Astrocyte (in vitro differentiated cells and primary cell): Measurements from ENCODE around the gene SNX4. TPM values are rescaled to one million over a fixed set of nuclear protein-coding genes. Genes with fewer than 3 reads are reported as not detected.
"Not testable (repeated sequence)": the region's sequence is repeated elsewhere in the genome, so short reads cannot be mapped to it uniquely, and the experiment has no call there.

Experiments
- DNase-seq: peaks from one replicate; pipeline ENCODE4 v3.0.0-alpha.2; 2010; ENCODE audit warnings: low read depth
- FAIRE-seq: peaks from 2 replicates; lab custom pipeline; 2011; peaks lifted over from hg19 to GRCh38; lab: Jason Lieb, UNC
- H2AFZ ChIP-seq: 2 replicates; pipeline ENCODE4 v1.6.0; 2012; ENCODE audit warnings: low read depth, low read length, inconsistent platforms
- H3K27ac ChIP-seq: 2 replicates; pipeline ENCODE4 v1.5.1; 2011; ENCODE audit warnings: low read depth, low read length, inconsistent platforms
- H3K27me3 ChIP-seq: 2 replicates; pipeline ENCODE4 v1.6.0; 2011; ENCODE audit warnings: low read length, inconsistent platforms; ENCODE audit not compliant: insufficient read depth
- H3K36me3 ChIP-seq: 2 replicates; pipeline ENCODE4 v1.5.1; 2011; ENCODE audit warnings: low read length, inconsistent platforms; ENCODE audit not compliant: insufficient read depth
- H3K4me1 ChIP-seq: 2 replicates; pipeline ENCODE4 v1.5.1; 2011; ENCODE audit warnings: low read length, inconsistent platforms; ENCODE audit not compliant: insufficient read depth
- H3K4me2 ChIP-seq: 2 replicates; pipeline ENCODE4 v1.6.0; 2012; ENCODE audit warnings: low read length, inconsistent platforms
- H3K4me3 ChIP-seq: 2 replicates; pipeline ENCODE4 v1.5.1; 2011; ENCODE audit warnings: low read depth, mild to moderate bottlenecking, low read length, inconsistent platforms; ENCODE audit not compliant: insufficient read depth
- H3K79me2 ChIP-seq: 2 replicates; pipeline ENCODE4 v1.6.0; 2012; ENCODE audit warnings: mild to moderate bottlenecking, low read length, inconsistent platforms; ENCODE audit not compliant: insufficient read depth
- H3K9ac ChIP-seq: 2 replicates; pipeline ENCODE4 v1.6.0; 2012; ENCODE audit warnings: mild to moderate bottlenecking, low read length, inconsistent platforms
- H3K9me3 ChIP-seq: 2 replicates; pipeline ENCODE4 v1.5.1; 2012; ENCODE audit warnings: low read depth, mild to moderate bottlenecking, low read length, inconsistent platforms; ENCODE audit not compliant: insufficient read depth
- H4K20me1 ChIP-seq: 2 replicates; pipeline ENCODE4 v1.6.0; 2012; ENCODE audit warnings: low read length, inconsistent platforms; ENCODE audit not compliant: insufficient read depth
- H3K27ac Mint-ChIP-seq: one replicate; pipeline ENCODE4 v1.8.0; 2021; ENCODE audit warnings: mild to moderate bottlenecking, mixed read lengths; ENCODE audit not compliant: unreplicated experiment
- H3K27me3 Mint-ChIP-seq: one replicate; pipeline ENCODE4 v1.8.0; 2021; ENCODE audit warnings: low read depth, mixed read lengths; ENCODE audit not compliant: unreplicated experiment
- H3K36me3 Mint-ChIP-seq: one replicate; pipeline ENCODE4 v1.8.0; 2021; ENCODE audit warnings: low read depth, mixed read lengths; ENCODE audit not compliant: unreplicated experiment
- H3K4me1 Mint-ChIP-seq: one replicate; pipeline ENCODE4 v1.8.0; 2021; ENCODE audit warnings: low read depth, mixed read lengths; ENCODE audit not compliant: unreplicated experiment
- H3K4me3 Mint-ChIP-seq: one replicate; pipeline ENCODE4 v1.8.0; 2021; ENCODE audit warnings: mild to moderate bottlenecking, moderate library complexity, mixed read lengths; ENCODE audit not compliant: unreplicated experiment
- H3K9me3 Mint-ChIP-seq: one replicate; pipeline ENCODE4 v1.8.0; 2021; ENCODE audit warnings: mild to moderate bottlenecking, mixed read lengths; ENCODE audit not compliant: unreplicated experiment
- EZH2 ChIP-seq: IDR thresholded peaks from 2 replicates; pipeline ENCODE4 v1.6.1; 2012; ENCODE audit warnings: mild to moderate bottlenecking, low read length, inconsistent platforms; ENCODE audit not compliant: insufficient read depth
- total RNA-seq: library from RNA; stranded (reverse); gene quantifications from 2 replicates; pipeline ENCODE4 v1.2.1, GENCODE V29; 2021
- TF ChIP-seq, protein P1 (sequence below): IDR thresholded peaks from 2 replicates; pipeline ENCODE4 v1.5.1; 2011; ENCODE audit warnings: low read depth, mild to moderate bottlenecking, inconsistent platforms, low read length, moderate library complexity; ENCODE audit not compliant: insufficient read depth

Gene SNX4
- total RNA-seq, 1 donor from 2014 or later = 41.8 TPM

GRCh38 chr3:125414669-125415068, 105.3 kb downstream of the SNX4 start:
- FAIRE-seq (no peak), DNase-seq (no peak)
- Mint-ChIP-seq H3K27ac (no peak overlapping the region), H3K4me1 (no peaks in the 10 kb centered on the region), H3K9me3 (peaks cover 4% of the 10 kb centered on the region), H3K4me3 (no peak overlapping the region), H3K36me3 (no peaks in the 10 kb centered on the region), H3K27me3 (peaks cover 11% of the 10 kb centered on the region)
- H3K9me3 ChIP-seq = no peaks in the 10 kb centered on the region
- peaks cover 2% of the 10 kb centered on the region for H3K27me3 ChIP-seq
- no peak overlapping the region for H3K4me3 ChIP-seq
- no peak overlapping the region for H3K4me2 ChIP-seq
- no peaks in the 10 kb centered on the region for H3K4me1 ChIP-seq
- no peak overlapping the region for H3K27ac ChIP-seq
- no peak overlapping the region for H3K9ac ChIP-seq
- H3K36me3 ChIP-seq = no peaks in the 10 kb centered on the region
- no peaks in the 10 kb centered on the region for H3K79me2 ChIP-seq
- no peak overlapping the region for H2AFZ ChIP-seq
- TF ChIP-seq EZH2 = no peak
- TF ChIP-seq, protein P1, sequence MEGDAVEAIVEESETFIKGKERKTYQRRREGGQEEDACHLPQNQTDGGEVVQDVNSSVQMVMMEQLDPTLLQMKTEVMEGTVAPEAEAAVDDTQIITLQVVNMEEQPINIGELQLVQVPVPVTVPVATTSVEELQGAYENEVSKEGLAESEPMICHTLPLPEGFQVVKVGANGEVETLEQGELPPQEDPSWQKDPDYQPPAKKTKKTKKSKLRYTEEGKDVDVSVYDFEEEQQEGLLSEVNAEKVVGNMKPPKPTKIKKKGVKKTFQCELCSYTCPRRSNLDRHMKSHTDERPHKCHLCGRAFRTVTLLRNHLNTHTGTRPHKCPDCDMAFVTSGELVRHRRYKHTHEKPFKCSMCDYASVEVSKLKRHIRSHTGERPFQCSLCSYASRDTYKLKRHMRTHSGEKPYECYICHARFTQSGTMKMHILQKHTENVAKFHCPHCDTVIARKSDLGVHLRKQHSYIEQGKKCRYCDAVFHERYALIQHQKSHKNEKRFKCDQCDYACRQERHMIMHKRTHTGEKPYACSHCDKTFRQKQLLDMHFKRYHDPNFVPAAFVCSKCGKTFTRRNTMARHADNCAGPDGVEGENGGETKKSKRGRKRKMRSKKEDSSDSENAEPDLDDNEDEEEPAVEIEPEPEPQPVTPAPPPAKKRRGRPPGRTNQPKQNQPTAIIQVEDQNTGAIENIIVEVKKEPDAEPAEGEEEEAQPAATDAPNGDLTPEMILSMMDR = no peak
- no peaks in the 10 kb centered on the region for H4K20me1 ChIP-seq

DNA sequence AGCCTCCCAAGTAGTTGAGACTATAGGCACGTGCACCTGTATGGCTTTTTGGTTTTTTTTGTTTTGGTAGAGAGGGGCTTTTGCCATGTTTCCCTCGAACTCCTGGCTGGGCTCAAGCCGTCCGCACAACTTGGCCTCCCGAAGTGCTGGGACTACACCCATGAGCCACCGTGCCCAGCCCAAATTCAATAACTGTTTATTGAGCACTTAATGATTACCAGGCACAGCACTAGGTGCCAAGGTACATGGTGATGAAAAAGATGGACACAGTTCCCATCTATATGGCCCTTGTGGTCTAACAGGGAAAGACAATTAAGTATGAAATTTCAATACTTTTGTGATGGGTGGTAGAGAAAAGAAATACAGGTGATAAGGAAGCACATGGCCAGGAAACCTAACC, 109.1 kb downstream of the SNX4 start:
- Mint-ChIP-seq H3K27me3 (peaks cover 13% of the 10 kb centered on the region), H3K9me3 (peaks cover 2% of the 10 kb centered on the region), H3K4me3 (no peak overlapping the region), H3K36me3 (no peaks in the 10 kb centered on the region), H3K27ac (no peak overlapping the region), H3K4me1 (no peaks in the 10 kb centered on the region)
- H3K27ac ChIP-seq = no peak overlapping the region
- DNase-seq (no peak), FAIRE-seq (no peak)
- no peaks in the 10 kb centered on the region for H4K20me1 ChIP-seq
- TF ChIP-seq, protein P1 = no peak
- TF ChIP-seq EZH2 = no peak
- H3K9me3 ChIP-seq = no peaks in the 10 kb centered on the region
- no peak overlapping the region for H3K9ac ChIP-seq
- no peaks in the 10 kb centered on the region for H3K79me2 ChIP-seq
- H3K4me1 ChIP-seq = no peaks in the 10 kb centered on the region
- no peak overlapping the region for H3K4me3 ChIP-seq
- no peak overlapping the region for H2AFZ ChIP-seq
- no peaks in the 10 kb centered on the region for H3K36me3 ChIP-seq
- H3K27me3 ChIP-seq = no peaks in the 10 kb centered on the region
- H3K4me2 ChIP-seq = no peak overlapping the region

GRCh38 chr3:125406070-125406469, 113.9 kb downstream of the SNX4 start:
- H3K36me3 Mint-ChIP-seq = no peaks in the 10 kb centered on the region
- no peaks in the 10 kb centered on the region for H3K9me3 Mint-ChIP-seq
- TF ChIP-seq, protein P1 = no peak
- no peak for TF ChIP-seq EZH2
- no peak overlapping the region for H3K4me3 Mint-ChIP-seq
- no peak for DNase-seq
- peaks cover 2% of the 10 kb centered on the region for H3K27me3 Mint-ChIP-seq
- H2AFZ ChIP-seq = no peak overlapping the region
- H3K4me1 ChIP-seq = peaks cover 7% of the 10 kb centered on the region
- no peak overlapping the region for H3K27ac ChIP-seq
- H3K9ac ChIP-seq = no peak overlapping the region
- H3K4me2 ChIP-seq = no peak overlapping the region
- H3K27ac Mint-ChIP-seq = no peak overlapping the region
- no peaks in the 10 kb centered on the region for H3K9me3 ChIP-seq
- H3K4me3 ChIP-seq = no peak overlapping the region
- H3K4me1 Mint-ChIP-seq = peaks cover 16% of the 10 kb centered on the region
- no peaks in the 10 kb centered on the region for H3K27me3 ChIP-seq
- no peaks in the 10 kb centered on the region for H3K36me3 ChIP-seq
- no peaks in the 10 kb centered on the region for H4K20me1 ChIP-seq
- FAIRE-seq = no peak
- no peaks in the 10 kb centered on the region for H3K79me2 ChIP-seq

DNA sequence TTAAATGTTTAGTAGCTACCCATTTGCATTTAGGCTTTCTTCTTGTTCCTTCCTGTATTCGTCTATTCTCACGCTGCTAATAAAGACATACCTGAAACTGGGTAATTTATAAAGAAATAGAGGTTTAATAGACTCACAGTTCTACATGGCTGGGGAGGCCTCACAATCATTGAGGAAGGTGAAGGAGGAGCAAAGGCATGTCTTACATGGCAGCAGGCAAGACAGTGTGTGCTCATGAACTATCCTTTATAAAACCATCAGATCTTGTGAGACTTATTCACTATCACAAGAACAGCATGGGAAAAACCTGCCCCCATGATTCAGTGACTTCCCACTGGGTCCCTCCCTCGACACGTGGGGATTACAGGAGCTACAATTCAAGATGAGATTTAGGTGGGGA, 114.5 kb downstream of the SNX4 start:
- not testable (repeated sequence) for H4K20me1 ChIP-seq, FAIRE-seq, H3K9ac ChIP-seq, H3K27ac ChIP-seq, H3K27ac Mint-ChIP-seq, H3K79me2 ChIP-seq, H3K27me3 ChIP-seq, H3K36me3 ChIP-seq, H3K4me3 ChIP-seq, H3K27me3 Mint-ChIP-seq, H3K4me3 Mint-ChIP-seq, H3K36me3 Mint-ChIP-seq, H3K4me2 ChIP-seq, H3K9me3 ChIP-seq, H3K9me3 Mint-ChIP-seq, H2AFZ ChIP-seq, DNase-seq
- H3K4me1 Mint-ChIP-seq = peaks cover 21% of the 10 kb centered on the region
- H3K4me1 ChIP-seq = peaks cover 13% of the 10 kb centered on the region
